Prostate gland (tissue), 2 donors: ENCODE results near the gene TRPT1.

Experiments
- POLR2A ChIP-seq: fragments of 450-650 bp; IDR thresholded peaks from one replicate; pipeline ENCODE4 v1.6.1; 2016; ENCODE audit warnings: antibody characterized with exemption, mild to moderate bottlenecking
- POLR2AphosphoS5 ChIP-seq: sonication (generic); formaldehyde crosslinking; IDR thresholded peaks from one replicate; pipeline ENCODE4 v1.6.1; 2017; ENCODE audit warnings: antibody characterized with exemption
- TF ChIP-seq, protein P1 (sequence below), 4 experiments: fragments of 200-600 bp in 2 of 4; fragments of 450-650 bp in 2 of 4; sonication (generic) in 2 of 4; IDR thresholded peaks; 1 replicate in 3 of 4; 2 replicates in 1 of 4; pipeline ENCODE4 v1.5.1; 2016 to 2019; ENCODE audit warnings: antibody characterized with exemption in 4 of 4, mild to moderate bottlenecking in 2 of 4, moderate library complexity in 2 of 4

DNA sequence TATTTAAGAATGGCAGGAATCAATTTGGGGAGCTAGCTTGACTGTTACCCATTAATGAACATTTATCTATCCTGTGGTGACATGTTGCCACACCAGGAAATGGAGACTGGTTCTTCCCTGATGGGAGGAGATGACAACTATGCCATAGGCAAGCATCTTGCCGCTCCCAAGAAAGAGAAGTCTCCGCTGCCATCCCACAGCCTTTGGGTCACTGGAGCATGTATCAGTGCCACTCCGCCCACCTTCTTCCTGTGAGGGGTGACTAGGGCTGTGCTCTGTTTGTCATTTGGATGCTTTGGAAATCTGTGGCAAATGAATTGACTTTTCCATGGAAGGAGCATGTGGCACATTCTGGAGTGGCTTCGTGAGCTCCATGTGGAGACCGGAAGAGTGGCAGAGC lies 33.6 kb downstream of the TRPT1 start:
- TF ChIP-seq POLR2AphosphoS5, result no peak
- TF ChIP-seq, protein P1, sequence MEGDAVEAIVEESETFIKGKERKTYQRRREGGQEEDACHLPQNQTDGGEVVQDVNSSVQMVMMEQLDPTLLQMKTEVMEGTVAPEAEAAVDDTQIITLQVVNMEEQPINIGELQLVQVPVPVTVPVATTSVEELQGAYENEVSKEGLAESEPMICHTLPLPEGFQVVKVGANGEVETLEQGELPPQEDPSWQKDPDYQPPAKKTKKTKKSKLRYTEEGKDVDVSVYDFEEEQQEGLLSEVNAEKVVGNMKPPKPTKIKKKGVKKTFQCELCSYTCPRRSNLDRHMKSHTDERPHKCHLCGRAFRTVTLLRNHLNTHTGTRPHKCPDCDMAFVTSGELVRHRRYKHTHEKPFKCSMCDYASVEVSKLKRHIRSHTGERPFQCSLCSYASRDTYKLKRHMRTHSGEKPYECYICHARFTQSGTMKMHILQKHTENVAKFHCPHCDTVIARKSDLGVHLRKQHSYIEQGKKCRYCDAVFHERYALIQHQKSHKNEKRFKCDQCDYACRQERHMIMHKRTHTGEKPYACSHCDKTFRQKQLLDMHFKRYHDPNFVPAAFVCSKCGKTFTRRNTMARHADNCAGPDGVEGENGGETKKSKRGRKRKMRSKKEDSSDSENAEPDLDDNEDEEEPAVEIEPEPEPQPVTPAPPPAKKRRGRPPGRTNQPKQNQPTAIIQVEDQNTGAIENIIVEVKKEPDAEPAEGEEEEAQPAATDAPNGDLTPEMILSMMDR (IDR thresholded peaks at IDR 0.05), result no peak
- no peak for TF ChIP-seq POLR2A
